Activated T-cell treated with anti-CD3 and anti-CD28 coated beads, Interleukin-2, amount 50 U/mL, for 4 hours (primary cell): ENCODE data around the gene WDR43. TPM values are rescaled to one million over a fixed set of nuclear protein-coding genes. Genes with fewer than 3 reads are reported as not detected.

Experiments
- ATAC-seq, 2 donors: fragments of 200-7000 bp; cut with Tn5 transposase; one replicate each; pipeline ENCODE4 v1.10.0; 2021
- DNase-seq: peaks from one replicate; pipeline ENCODE4 v3.0.0-alpha.2; 2020
- H3K27me3 Mint-ChIP-seq: one replicate; pipeline ENCODE4 v1.8.0; 2021; ENCODE audit warnings: low read depth, mixed read lengths
- H3K36me3 Mint-ChIP-seq: one replicate; pipeline ENCODE4 v1.8.0; 2022; ENCODE audit warnings: mixed read lengths; ENCODE audit not compliant: insufficient read depth
- H3K4me1 Mint-ChIP-seq: one replicate; pipeline ENCODE4 v1.8.0; 2021; ENCODE audit warnings: low read depth, mixed read lengths
- H3K4me3 Mint-ChIP-seq: one replicate; pipeline ENCODE4 v1.8.0; 2021; ENCODE audit warnings: mild to moderate bottlenecking, moderate library complexity, mixed read lengths
- H3K9me3 Mint-ChIP-seq: one replicate; pipeline ENCODE4 v1.8.0; 2021; ENCODE audit warnings: mixed read lengths
- total RNA-seq, 3 donors: library from RNA; stranded (reverse); gene quantifications; one replicate each; pipeline ENCODE4 v1.2.1, GENCODE V29; 2021

Gene WDR43
- total RNA-seq, 3 donors from 2014 or later: 230 to 254 (median 250) TPM

- no peaks in the 10 kb centered on the region for H3K9me3 Mint-ChIP-seq
- H3K36me3 Mint-ChIP-seq: no peaks in the 10 kb centered on the region
- no peak for ATAC-seq
- H3K4me1 Mint-ChIP-seq: no peaks in the 10 kb centered on the region
- no peak for DNase-seq
- no peaks in the 10 kb centered on the region for H3K27me3 Mint-ChIP-seq
- no peak overlapping the region for H3K4me3 Mint-ChIP-seq
Measured at GRCh38 chr2:28981620-28982376, 87.3 kb downstream of the WDR43 start.

- no peaks in the 10 kb centered on the region for H3K36me3 Mint-ChIP-seq
- DNase-seq (no peak), ATAC-seq (no peak)
- H3K4me1 Mint-ChIP-seq: no peaks in the 10 kb centered on the region
- no peak overlapping the region for H3K4me3 Mint-ChIP-seq
- no peaks in the 10 kb centered on the region for H3K27me3 Mint-ChIP-seq
- H3K9me3 Mint-ChIP-seq: no peaks in the 10 kb centered on the region
Measured at GRCh38 chr2:28982381-28982950, 88.0 kb downstream of the WDR43 start.

GRCh38 chr2:28986429-28986828 is 92.0 kb downstream of the WDR43 start:
- Mint-ChIP-seq H3K9me3 (no peaks in the 10 kb centered on the region), H3K36me3 (no peaks in the 10 kb centered on the region), H3K27me3 (no peaks in the 10 kb centered on the region), H3K4me3 (no peak overlapping the region), H3K4me1 (no peaks in the 10 kb centered on the region)
- ATAC-seq: no peak
- DNase-seq: no peak

- Mint-ChIP-seq H3K9me3 (no peaks in the 10 kb centered on the region), H3K36me3 (no peaks in the 10 kb centered on the region), H3K4me3 (no peak overlapping the region), H3K27me3 (peaks cover 3% of the 10 kb centered on the region), H3K4me1 (no peaks in the 10 kb centered on the region)
- ATAC-seq (no peak), DNase-seq (no peak)
Measured at GRCh38 chr2:28989973-28990372, 95.5 kb downstream of the WDR43 start.

- no peak for DNase-seq
- H3K27me3 Mint-ChIP-seq: peaks cover 3% of the 10 kb centered on the region
- no peaks in the 10 kb centered on the region for H3K36me3 Mint-ChIP-seq
- ATAC-seq: no peak
- H3K4me3 Mint-ChIP-seq: no peak overlapping the region
- no peaks in the 10 kb centered on the region for H3K9me3 Mint-ChIP-seq
- H3K4me1 Mint-ChIP-seq: no peaks in the 10 kb centered on the region
Measured at GRCh38 chr2:28990445-28990844, 96.0 kb downstream of the WDR43 start.

GRCh38 chr2:28991021-28991420 is 96.6 kb downstream of the WDR43 start:
- DNase-seq (no peak), ATAC-seq (no peak)
- H3K4me1 Mint-ChIP-seq: no peaks in the 10 kb centered on the region
- peaks cover 3% of the 10 kb centered on the region for H3K27me3 Mint-ChIP-seq
- no peaks in the 10 kb centered on the region for H3K36me3 Mint-ChIP-seq
- no peaks in the 10 kb centered on the region for H3K9me3 Mint-ChIP-seq
- H3K4me3 Mint-ChIP-seq: no peak overlapping the region

GRCh38 chr2:28991460-28991859 is 97.0 kb downstream of the WDR43 start:
- no peak for DNase-seq
- H3K9me3 Mint-ChIP-seq: no peaks in the 10 kb centered on the region
- H3K4me3 Mint-ChIP-seq: no peak overlapping the region
- no peaks in the 10 kb centered on the region for H3K36me3 Mint-ChIP-seq
- H3K4me1 Mint-ChIP-seq: no peaks in the 10 kb centered on the region
- peaks cover 3% of the 10 kb centered on the region for H3K27me3 Mint-ChIP-seq
- no peak for ATAC-seq

GRCh38 chr2:28993206-28993960 is 98.9 kb downstream of the WDR43 start:
- Mint-ChIP-seq H3K4me1 (no peaks in the 10 kb centered on the region), H3K36me3 (no peaks in the 10 kb centered on the region)
- no peak for DNase-seq

GRCh38 chr2:28994074-28994473 is 99.6 kb downstream of the WDR43 start:
- no peaks in the 10 kb centered on the region for H3K36me3 Mint-ChIP-seq
- no peaks in the 10 kb centered on the region for H3K9me3 Mint-ChIP-seq

More at GRCh38 chr2:28993206-28993960, 98.9 kb downstream of the WDR43 start:
- H3K9me3 Mint-ChIP-seq: no peaks in the 10 kb centered on the region
- H3K27me3 Mint-ChIP-seq: peaks cover 3% of the 10 kb centered on the region
- no peak overlapping the region for H3K4me3 Mint-ChIP-seq
- no peak for ATAC-seq

GRCh38 chr2:28994679-28995078 is 100.2 kb downstream of the WDR43 start:
- Mint-ChIP-seq H3K4me1 (peaks cover 2% of the 10 kb centered on the region), H3K36me3 (no peaks in the 10 kb centered on the region), H3K27me3 (peaks cover 3% of the 10 kb centered on the region), H3K4me3 (no peak overlapping the region), H3K9me3 (no peaks in the 10 kb centered on the region)
- DNase-seq (no peak), ATAC-seq (no peak)

More at GRCh38 chr2:28994074-28994473, 99.6 kb downstream of the WDR43 start:
- H3K4me1 Mint-ChIP-seq: no peaks in the 10 kb centered on the region
- H3K27me3 Mint-ChIP-seq: peaks cover 3% of the 10 kb centered on the region
- H3K4me3 Mint-ChIP-seq: no peak overlapping the region
- no peak for DNase-seq
- ATAC-seq: no peak

- ATAC-seq: no peak
- Mint-ChIP-seq H3K9me3 (no peaks in the 10 kb centered on the region), H3K4me3 (no peak overlapping the region), H3K4me1 (peaks cover 14% of the 10 kb centered on the region), H3K36me3 (no peaks in the 10 kb centered on the region), H3K27me3 (peaks cover 3% of the 10 kb centered on the region)
- DNase-seq: no peak
Measured at GRCh38 chr2:28995765-28996750, 101.6 kb downstream of the WDR43 start.

GRCh38 chr2:28997237-28997846 is 102.9 kb downstream of the WDR43 start:
- Mint-ChIP-seq H3K4me3 (no peak overlapping the region), H3K36me3 (no peaks in the 10 kb centered on the region), H3K27me3 (peaks cover 3% of the 10 kb centered on the region), H3K4me1 (peaks cover 24% of the 10 kb centered on the region), H3K9me3 (no peaks in the 10 kb centered on the region)
- ATAC-seq: no peak
- no peak for DNase-seq
